KMS-11 (cell line): ENCODE measurements around the gene MRPS18B.
A peak's percentile ranks its signal among the peaks of the same experiment; 100 is the strongest.

Experiments used
- H2AFZ ChIP-seq: fragments of 200-600 bp; sonication (generic); 2 replicates; pipeline ENCODE4 v1.6.1; 2016; ENCODE audit warnings: antibody characterized with exemption, mixed run types, low read depth
- H3K27ac ChIP-seq: fragments of 200-600 bp; sonication (generic); 2 replicates; pipeline ENCODE4 v1.6.1; 2016; ENCODE audit warnings: mild to moderate bottlenecking, mixed run types
- H3K27me3 ChIP-seq: fragments of 200-600 bp; sonication (generic); 2 replicates; pipeline ENCODE4 v1.6.1; 2017; ENCODE audit warnings: mild to moderate bottlenecking, low read depth, mixed run types, moderate library complexity; ENCODE audit not compliant: insufficient read depth
- H3K36me3 ChIP-seq: fragments of 200-600 bp; sonication (generic); 2 replicates; pipeline ENCODE4 v1.6.1; 2017; ENCODE audit warnings: mild to moderate bottlenecking, mixed run types; ENCODE audit not compliant: insufficient read depth
- H3K4me1 ChIP-seq: fragments of 200-600 bp; sonication (generic); 2 replicates; pipeline ENCODE4 v1.6.1; 2016; ENCODE audit warnings: mild to moderate bottlenecking, low read depth, mixed run types; ENCODE audit not compliant: poor library complexity, severe bottlenecking
- H3K4me2 ChIP-seq: fragments of 200-600 bp; sonication (generic); 2 replicates; pipeline ENCODE4 v1.7.0; 2016; ENCODE audit warnings: mild to moderate bottlenecking, mixed run types
- H3K4me3 ChIP-seq: fragments of 200-600 bp; sonication (generic); IDR thresholded peaks from 2 replicates; pipeline ENCODE4 v1.6.1; 2017; ENCODE audit warnings: low read depth, low read length, mixed read lengths; ENCODE audit not compliant: insufficient read depth
- H3K79me2 ChIP-seq: fragments of 200-600 bp; sonication (generic); 2 replicates; pipeline ENCODE4 v1.6.1; 2016; ENCODE audit warnings: low read depth, mixed run types; ENCODE audit not compliant: insufficient read depth
- H3K9ac ChIP-seq: fragments of 200-600 bp; sonication (generic); 2 replicates; pipeline ENCODE4 v1.6.1; 2016; ENCODE audit warnings: mild to moderate bottlenecking, mixed run types
- H4K20me1 ChIP-seq: fragments of 200-600 bp; sonication (generic); 2 replicates; pipeline ENCODE4 v1.6.1; 2016; ENCODE audit warnings: mild to moderate bottlenecking, mixed run types; ENCODE audit not compliant: insufficient read depth
- CTCF ChIP-seq: fragments of 200-600 bp; sonication (generic); conservative IDR thresholded peaks from 2 replicates; pipeline ENCODE4 v1.6.1; 2017; ENCODE audit warnings: low read depth, mild to moderate bottlenecking, antibody characterized with exemption, low read length, moderate library complexity, mixed read lengths

MRPS18B gene

GRCh38 chr6:30643656-30644055, 26.0 kb downstream of the MRPS18B start:
- Histone ChIP-seq H3K79me2 (peaks cover 20% of the 10 kb centered on the region), H3K4me3 (no peak overlapping the region), H3K9ac (no peak overlapping the region), H3K27ac (no peak overlapping the region), H3K4me1 (peaks cover 13% of the 10 kb centered on the region), H4K20me1 (no peaks in the 10 kb centered on the region), H3K27me3 (no peaks in the 10 kb centered on the region), H3K4me2 (no peak overlapping the region), H3K36me3 (no peaks in the 10 kb centered on the region), H2AFZ (no peak overlapping the region)
- no peak for TF ChIP-seq CTCF

GRCh38 chr6:30644769-30645168, 27.1 kb downstream of the MRPS18B start:
- H3K27ac ChIP-seq = no peak overlapping the region
- H3K79me2 ChIP-seq = peaks cover 30% of the 10 kb centered on the region
- no peaks in the 10 kb centered on the region for H4K20me1 ChIP-seq
- no peaks in the 10 kb centered on the region for H3K36me3 ChIP-seq
- no peak for TF ChIP-seq CTCF
- H2AFZ ChIP-seq = no peak overlapping the region
- H3K9ac ChIP-seq = no peak overlapping the region
- no peak overlapping the region for H3K4me2 ChIP-seq
- no peaks in the 10 kb centered on the region for H3K27me3 ChIP-seq
- H3K4me3 ChIP-seq = no peak overlapping the region
- H3K4me1 ChIP-seq = peaks cover 13% of the 10 kb centered on the region

GRCh38 chr6:30645989-30646388, 28.3 kb downstream of the MRPS18B start:
- Histone ChIP-seq H3K27me3 (no peaks in the 10 kb centered on the region), H3K4me3 (no peak overlapping the region), H3K27ac (no peak overlapping the region), H3K9ac (no peak overlapping the region), H3K36me3 (no peaks in the 10 kb centered on the region), H3K79me2 (peaks cover 31% of the 10 kb centered on the region), H2AFZ (no peak overlapping the region), H3K4me1 (peaks cover 13% of the 10 kb centered on the region), H3K4me2 (peak overlapping the region; percentile 58; the same call in 1 of the 2 replicates), H4K20me1 (no peaks in the 10 kb centered on the region)
- TF ChIP-seq CTCF = no peak

GRCh38 chr6:30646450-30647241, 29.0 kb downstream of the MRPS18B start, which contains the start of gene C6orf136:
C6orf136 (plus strand) TSS chr6:30647133; CDS start chr6:30647232, 99 bp downstream.
- Histone ChIP-seq H3K27me3 (no peaks in the 10 kb centered on the region), H3K36me3 (no peaks in the 10 kb centered on the region), H3K4me1 (peaks cover 13% of the 10 kb centered on the region), H3K79me2 (peaks cover 31% of the 10 kb centered on the region), H3K4me3 (no peak within 1 kb of the TSS), H3K9ac (peak within 1 kb of the TSS; percentile 83), H4K20me1 (no peaks in the 10 kb centered on the region), H2AFZ (peak within 1 kb of the TSS; percentile 85), H3K27ac (peak within 1 kb of the TSS; percentile 81), H3K4me2 (peak within 1 kb of the TSS; percentile 85)
- TF ChIP-seq CTCF = no peak
